PFSK-1 (cell line): ENCODE data around the gene HOATZ.

Source experiments
- FOXP2 ChIP-seq: optimal IDR thresholded peaks from 2 replicates; pipeline ENCODE3; 2011; ENCODE audit warnings: borderline replicate concordance, control low read depth, inconsistent platforms; ENCODE audit not compliant: insufficient read depth; ENCODE audit errors: extremely low read length, extremely low read depth
- POLR2AphosphoS5 ChIP-seq: IDR thresholded peaks from 2 replicates; pipeline ENCODE4 v1.6.1; 2012; ENCODE audit warnings: low read depth, mild to moderate bottlenecking, control low read depth, low read length, moderate library complexity
- SIN3A ChIP-seq: IDR thresholded peaks from 2 replicates; pipeline ENCODE4 v1.6.1; 2012; ENCODE audit warnings: mild to moderate bottlenecking, low read length, moderate library complexity, borderline replicate concordance; ENCODE audit not compliant: insufficient read depth
- TAF1 ChIP-seq: IDR thresholded peaks from 2 replicates; pipeline ENCODE4 v1.6.1; 2012; ENCODE audit warnings: low read length, control low read depth, borderline replicate concordance; ENCODE audit not compliant: insufficient read depth
- TF ChIP-seq, protein P1 (sequence below), 2 experiments: IDR thresholded peaks; 2 replicates each; pipeline versions ENCODE4 v1.6.1 to v1.8.0; 2011 to 2012; ENCODE audit warnings: low read depth in 2 of 2, low read length in 2 of 2, control low read depth in 1 of 2, inconsistent platforms in 1 of 2, mild to moderate bottlenecking in 1 of 2, moderate library complexity in 1 of 2; ENCODE audit not compliant: insufficient read depth in 1 of 2

HOATZ gene

DNA sequence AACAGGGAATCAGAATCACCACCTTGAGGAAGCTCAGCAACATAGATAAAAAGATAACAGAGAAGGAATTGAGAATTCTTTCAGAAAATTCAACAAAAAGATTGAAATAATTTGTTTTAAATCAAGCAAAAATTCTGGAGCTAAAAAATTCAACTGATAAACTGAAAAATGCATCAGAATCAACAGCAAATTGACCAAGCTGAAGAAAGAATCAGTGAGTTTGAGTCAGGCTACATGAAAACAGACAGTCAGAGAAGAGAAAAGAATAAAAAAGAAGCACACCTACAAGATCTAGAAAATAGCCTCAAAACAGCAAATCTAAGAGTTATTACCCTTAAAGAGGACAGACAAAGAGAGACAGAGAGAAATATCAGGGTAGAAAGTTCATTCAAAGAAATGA lies 31.1 kb upstream of the HOATZ start:
- TF ChIP-seq FOXP2 (no peak), SIN3A (no peak), TAF1 (no peak), POLR2AphosphoS5 (no peak)
- TF ChIP-seq, protein P1, sequence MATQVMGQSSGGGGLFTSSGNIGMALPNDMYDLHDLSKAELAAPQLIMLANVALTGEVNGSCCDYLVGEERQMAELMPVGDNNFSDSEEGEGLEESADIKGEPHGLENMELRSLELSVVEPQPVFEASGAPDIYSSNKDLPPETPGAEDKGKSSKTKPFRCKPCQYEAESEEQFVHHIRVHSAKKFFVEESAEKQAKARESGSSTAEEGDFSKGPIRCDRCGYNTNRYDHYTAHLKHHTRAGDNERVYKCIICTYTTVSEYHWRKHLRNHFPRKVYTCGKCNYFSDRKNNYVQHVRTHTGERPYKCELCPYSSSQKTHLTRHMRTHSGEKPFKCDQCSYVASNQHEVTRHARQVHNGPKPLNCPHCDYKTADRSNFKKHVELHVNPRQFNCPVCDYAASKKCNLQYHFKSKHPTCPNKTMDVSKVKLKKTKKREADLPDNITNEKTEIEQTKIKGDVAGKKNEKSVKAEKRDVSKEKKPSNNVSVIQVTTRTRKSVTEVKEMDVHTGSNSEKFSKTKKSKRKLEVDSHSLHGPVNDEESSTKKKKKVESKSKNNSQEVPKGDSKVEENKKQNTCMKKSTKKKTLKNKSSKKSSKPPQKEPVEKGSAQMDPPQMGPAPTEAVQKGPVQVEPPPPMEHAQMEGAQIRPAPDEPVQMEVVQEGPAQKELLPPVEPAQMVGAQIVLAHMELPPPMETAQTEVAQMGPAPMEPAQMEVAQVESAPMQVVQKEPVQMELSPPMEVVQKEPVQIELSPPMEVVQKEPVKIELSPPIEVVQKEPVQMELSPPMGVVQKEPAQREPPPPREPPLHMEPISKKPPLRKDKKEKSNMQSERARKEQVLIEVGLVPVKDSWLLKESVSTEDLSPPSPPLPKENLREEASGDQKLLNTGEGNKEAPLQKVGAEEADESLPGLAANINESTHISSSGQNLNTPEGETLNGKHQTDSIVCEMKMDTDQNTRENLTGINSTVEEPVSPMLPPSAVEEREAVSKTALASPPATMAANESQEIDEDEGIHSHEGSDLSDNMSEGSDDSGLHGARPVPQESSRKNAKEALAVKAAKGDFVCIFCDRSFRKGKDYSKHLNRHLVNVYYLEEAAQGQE (IDR thresholded peaks at IDR 0.05; ENCODE audit: insufficient read depth in 1 of 2, low read depth in 2 of 2, low read length in 2 of 2), result no peak

DNA sequence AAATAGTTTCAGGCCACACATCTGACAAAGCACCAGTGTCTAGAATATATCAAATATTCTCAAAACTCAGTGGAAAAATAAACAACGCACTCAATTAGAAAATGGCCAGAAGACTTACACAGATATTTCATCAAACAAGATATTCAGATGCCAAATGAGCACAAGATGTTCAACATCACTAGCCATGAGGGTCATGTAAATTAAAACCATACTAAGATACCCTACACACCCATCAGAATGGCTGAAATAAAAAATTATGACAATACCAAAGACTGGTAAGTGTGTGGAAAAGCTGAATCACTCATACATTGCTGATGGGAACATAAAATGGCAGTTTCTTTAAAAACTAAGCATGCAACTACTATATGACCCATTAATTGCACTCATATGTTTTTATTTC lies 24.1 kb upstream of the HOATZ start:
- no peak for TF ChIP-seq SIN3A
- TF ChIP-seq, protein P1 (IDR thresholded peaks at IDR 0.05; ENCODE audit: insufficient read depth in 1 of 2, low read depth in 2 of 2, low read length in 2 of 2), result no peak
- no peak for TF ChIP-seq FOXP2
- TF ChIP-seq TAF1, result no peak
- TF ChIP-seq POLR2AphosphoS5, result no peak

DNA sequence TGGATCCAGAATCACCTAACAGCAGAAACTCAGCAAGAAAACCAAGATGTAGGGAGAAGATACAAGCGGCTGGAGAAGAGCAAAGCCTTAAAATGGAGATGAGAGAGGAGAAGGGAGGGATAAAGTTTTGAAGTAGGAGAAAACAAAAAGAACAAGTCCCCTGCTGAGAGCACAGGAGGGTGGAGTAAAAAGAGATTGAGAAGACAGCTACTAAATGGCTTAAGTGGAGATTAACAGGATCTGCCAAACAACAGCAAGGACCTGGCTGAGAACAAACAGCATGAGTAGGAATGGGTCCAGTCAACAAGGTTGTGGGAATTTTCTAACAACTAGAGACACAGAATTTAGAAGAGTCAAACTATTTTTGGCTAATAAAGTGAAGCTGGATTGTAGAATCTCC lies 20.5 kb upstream of the HOATZ start:
- TF ChIP-seq FOXP2 (no peak), POLR2AphosphoS5 (no peak), TAF1 (no peak), SIN3A (no peak)
- TF ChIP-seq, protein P1 (IDR thresholded peaks at IDR 0.05; ENCODE audit: insufficient read depth in 1 of 2, low read depth in 2 of 2, low read length in 2 of 2), result no peak

DNA sequence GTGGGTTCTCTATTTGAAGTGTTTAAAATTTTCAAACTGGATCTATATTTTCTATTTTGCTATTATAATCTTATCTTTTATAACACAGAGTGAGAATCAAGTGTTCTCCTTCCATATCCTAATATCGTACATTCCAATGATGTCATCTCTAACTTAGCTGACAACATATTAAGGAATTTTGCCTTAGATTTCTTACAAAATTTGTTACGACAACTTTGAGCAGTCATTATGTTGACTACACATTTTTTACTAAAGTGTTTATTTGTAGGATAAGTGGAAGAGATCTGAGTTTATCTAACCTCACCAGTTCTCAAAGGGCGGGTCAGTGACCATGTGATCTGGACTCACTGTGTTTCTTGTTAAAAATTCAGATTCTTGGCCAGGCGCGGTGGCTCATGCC lies 15.1 kb upstream of the HOATZ start:
- TF ChIP-seq FOXP2 (no peak), POLR2AphosphoS5 (no peak)
- TF ChIP-seq, protein P1 (IDR thresholded peaks at IDR 0.05; ENCODE audit: insufficient read depth in 1 of 2, low read depth in 2 of 2, low read length in 2 of 2), result no peak

DNA sequence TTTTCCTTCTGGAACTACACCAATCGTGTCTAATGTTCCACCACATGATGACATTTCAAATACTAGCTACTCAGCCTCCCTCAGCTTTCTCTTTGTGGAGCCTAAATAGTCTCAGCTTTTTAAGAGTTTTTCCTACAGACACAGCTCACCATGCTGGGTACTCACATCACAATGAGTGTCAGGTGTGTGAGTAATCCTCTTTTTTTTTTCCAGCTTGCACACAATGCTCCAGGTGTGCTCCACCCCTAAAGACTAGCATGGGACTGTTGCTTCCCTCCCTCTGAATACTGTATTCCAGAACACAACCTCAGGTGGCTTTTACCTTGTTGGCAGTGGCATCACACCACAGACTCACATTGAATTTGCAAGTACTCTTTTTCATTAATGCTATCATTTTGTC lies 14.1 kb upstream of the HOATZ start:
- TF ChIP-seq FOXP2 (no peak), POLR2AphosphoS5 (no peak), SIN3A (no peak), TAF1 (no peak)
- TF ChIP-seq, protein P1 (IDR thresholded peaks at IDR 0.05; ENCODE audit: insufficient read depth in 1 of 2, low read depth in 2 of 2, low read length in 2 of 2), result no peak
